CD4-positive, CD25-positive, alpha-beta regulatory T cell (primary cell): ENCODE results near the gene KAT6B. TPM values are rescaled to one million over a fixed set of nuclear protein-coding genes. Genes with fewer than 3 reads are reported as not detected.

ENCODE experiments used
- ATAC-seq, 2 donors: fragments of 150-1000 bp; cut with Tn5 transposase; one replicate each; pipeline ENCODE4 v1.10.0; 2021; ENCODE audit warnings: low read depth in 2 of 2, moderate number of reproducible peaks in 2 of 2, moderate library complexity in 1 of 2
- DNase-seq, 3 donors: peaks; one replicate each; pipeline versions ENCODE4 v3.0.0 to v3.0.0-alpha.2; 2012 to 2022; ENCODE audit warnings: mixed read lengths in 1 of 3
- H3K27ac ChIP-seq: one replicate; pipeline ENCODE4 v1.7.0; 2013; ENCODE audit warnings: mild to moderate bottlenecking, low read length; ENCODE audit not compliant: insufficient read depth, poor library complexity, severe bottlenecking
- H3K27me3 ChIP-seq: one replicate; pipeline ENCODE4 v1.7.0; 2013; ENCODE audit warnings: low read length; ENCODE audit not compliant: control insufficient read depth, insufficient read depth
- H3K36me3 ChIP-seq: one replicate; pipeline ENCODE4 v1.7.0; 2013; ENCODE audit warnings: mild to moderate bottlenecking, low read length, moderate library complexity; ENCODE audit not compliant: control insufficient read depth, insufficient read depth
- H3K4me1 ChIP-seq: 2 replicates; pipeline ENCODE4 v1.7.0; 2013; ENCODE audit warnings: mild to moderate bottlenecking, low read length; ENCODE audit not compliant: insufficient read depth, control insufficient read depth, poor library complexity, severe bottlenecking
- H3K4me3 ChIP-seq: one replicate; pipeline ENCODE4 v1.7.0; 2013; ENCODE audit warnings: low read depth, mild to moderate bottlenecking, low read length, moderate library complexity
- H3K9me3 ChIP-seq, 2 experiments: 1 replicate in 1 of 2; 2 replicates in 1 of 2; pipeline ENCODE4 v1.7.0; 2013; ENCODE audit warnings: low read length in 2 of 2, mild to moderate bottlenecking in 1 of 2, moderate library complexity in 1 of 2; ENCODE audit not compliant: control insufficient read depth in 2 of 2
- H3K27ac Mint-ChIP-seq, 3 donors: one replicate each; pipeline ENCODE4 v1.8.0; 2020 to 2022; ENCODE audit warnings: mild to moderate bottlenecking in 3 of 3, mixed read lengths in 3 of 3, moderate library complexity in 2 of 3
- H3K27me3 Mint-ChIP-seq: one replicate; pipeline ENCODE4 v1.8.0; 2022; ENCODE audit warnings: mild to moderate bottlenecking, mixed read lengths
- H3K36me3 Mint-ChIP-seq: one replicate; pipeline ENCODE4 v1.8.0; 2020; ENCODE audit warnings: mixed read lengths
- H3K4me1 Mint-ChIP-seq, 4 donors: one replicate each; pipeline ENCODE4 v1.8.0; 2020 to 2022; ENCODE audit warnings: mixed read lengths in 4 of 4, mild to moderate bottlenecking in 1 of 4
- H3K4me3 Mint-ChIP-seq, 4 donors: one replicate each; pipeline ENCODE4 v1.8.0; 2020 to 2022; ENCODE audit warnings: mild to moderate bottlenecking in 4 of 4, mixed read lengths in 4 of 4, moderate library complexity in 3 of 4
- H3K9me3 Mint-ChIP-seq, 7 donors: one replicate each; pipeline ENCODE4 v1.8.0; 2020 to 2022; ENCODE audit warnings: mixed read lengths in 7 of 7, mild to moderate bottlenecking in 3 of 7, moderate library complexity in 2 of 7
- polyA plus RNA-seq, 4 donors: library from polyadenylated mRNA; unstranded; fragments of 300-500 nt; fragmentation: Illumina TruSeq; gene quantifications; one replicate each; pipeline ENCODE4 v1.2.3, GENCODE V29; 2021
- total RNA-seq: library from RNA; stranded (reverse); gene quantifications from one replicate; pipeline ENCODE4 v1.2.3, GENCODE V29; 2022

KAT6B gene
- total and polyA plus RNA-seq, 5 donors from 2014 or later, result 14.5 to 67.1 (median 16.6) TPM

DNA sequence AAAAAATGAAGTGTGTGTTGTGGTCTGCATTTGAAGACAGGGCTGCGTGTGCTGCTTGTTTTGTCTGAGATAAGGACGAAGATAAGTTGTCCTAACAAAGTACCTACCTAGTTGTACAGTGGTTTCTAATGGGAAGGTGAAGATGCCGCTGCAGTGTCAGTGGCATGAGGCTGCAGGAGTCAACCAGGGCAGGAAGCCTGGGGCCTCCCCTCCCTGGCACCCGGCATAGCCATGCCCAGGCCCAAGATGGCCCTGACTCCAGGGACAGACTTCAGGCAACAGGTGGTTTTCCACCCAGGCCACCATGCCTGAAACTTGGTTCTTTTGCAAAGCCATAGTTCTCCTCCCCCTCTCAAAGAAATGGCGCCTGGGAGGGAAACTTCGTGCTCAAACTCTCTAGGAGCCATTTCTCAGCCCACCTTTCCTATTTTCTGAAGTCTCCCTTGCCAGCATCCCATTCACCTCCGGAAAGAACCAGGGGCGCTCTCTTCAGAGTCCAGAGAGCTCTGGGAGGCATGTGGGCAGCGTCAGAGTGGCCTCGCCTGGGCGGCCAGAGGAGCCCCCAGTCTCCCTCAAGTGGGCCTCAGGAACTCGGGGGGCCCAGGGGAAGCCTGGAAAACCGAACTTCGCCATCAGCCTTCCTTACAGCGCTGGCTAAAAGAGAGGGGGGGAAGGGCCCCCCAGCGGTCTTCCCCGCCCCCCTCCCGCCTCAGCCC is 2.1 kb upstream of the KAT6B start:
- Histone ChIP-seq H3K36me3 (no peaks in the 10 kb centered on the region), H3K27ac (peak overlapping the region; percentile 65), H3K4me3 (no peak overlapping the region), H3K9me3 (no peaks in the 10 kb centered on the region), H3K27me3 (no peaks in the 10 kb centered on the region), H3K4me1 (peaks cover 42% of the 10 kb centered on the region)
- H3K27me3 Mint-ChIP-seq, result peaks cover 5% of the 10 kb centered on the region
- peaks cover 6 to 62% (median 47%) of the 10 kb centered on the region in 4 donors for H3K4me1 Mint-ChIP-seq
- H3K4me3 Mint-ChIP-seq, result peak overlapping the region; percentile 85 to 94 (median 90)
- no peak for ATAC-seq
- peak in 2 of 3 donors; percentile 4 to 30 for DNase-seq
- H3K27ac Mint-ChIP-seq, result peak overlapping the region; percentile 76 to 92 (median 88)
- no peaks in the 10 kb centered on the region for H3K9me3 Mint-ChIP-seq
- peaks cover 5% of the 10 kb centered on the region for H3K36me3 Mint-ChIP-seq

DNA sequence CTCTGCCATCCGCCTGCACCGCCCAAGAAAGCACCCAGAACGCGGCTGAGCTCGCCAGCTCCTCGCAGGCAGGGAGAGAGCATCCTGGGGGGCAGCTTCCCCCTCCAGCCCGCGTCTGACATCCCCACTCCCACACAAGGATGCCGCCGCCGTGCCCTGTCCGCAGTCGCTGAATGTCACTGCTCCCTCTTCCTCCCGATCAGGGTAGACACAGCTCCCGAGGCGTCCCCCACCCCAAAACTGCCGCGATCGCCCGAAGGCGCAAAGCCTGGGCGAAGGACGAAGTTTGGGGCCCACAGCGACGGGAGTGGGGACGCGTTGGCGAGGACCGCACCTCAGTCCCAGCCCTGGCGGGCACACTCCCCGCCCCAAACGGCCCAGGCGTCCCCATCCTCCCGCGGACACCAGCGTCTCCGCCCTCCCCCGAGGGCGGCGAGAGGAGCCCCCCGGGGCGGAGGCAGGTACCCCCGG is 1.5 kb upstream of the KAT6B start:
- H3K27ac ChIP-seq, result peak overlapping the region; percentile 65
- no peaks in the 10 kb centered on the region for H3K27me3 ChIP-seq
- ATAC-seq (no peak), DNase-seq (peak in 1 of 3 donors; percentile 49)
- peak overlapping the region; percentile 76 to 92 (median 88) for H3K27ac Mint-ChIP-seq
- peaks cover 6 to 64% (median 47%) of the 10 kb centered on the region in 4 donors for H3K4me1 Mint-ChIP-seq
- H3K36me3 ChIP-seq, result no peaks in the 10 kb centered on the region
- H3K4me1 ChIP-seq, result peaks cover 42% of the 10 kb centered on the region
- H3K9me3 ChIP-seq, result no peaks in the 10 kb centered on the region
- H3K27me3 Mint-ChIP-seq, result peaks cover 5% of the 10 kb centered on the region
- peaks cover 5% of the 10 kb centered on the region for H3K36me3 Mint-ChIP-seq
- peak overlapping the region; percentile 85 to 94 (median 90) for H3K4me3 Mint-ChIP-seq
- no peak overlapping the region for H3K4me3 ChIP-seq
- H3K9me3 Mint-ChIP-seq, result no peaks in the 10 kb centered on the region

DNA sequence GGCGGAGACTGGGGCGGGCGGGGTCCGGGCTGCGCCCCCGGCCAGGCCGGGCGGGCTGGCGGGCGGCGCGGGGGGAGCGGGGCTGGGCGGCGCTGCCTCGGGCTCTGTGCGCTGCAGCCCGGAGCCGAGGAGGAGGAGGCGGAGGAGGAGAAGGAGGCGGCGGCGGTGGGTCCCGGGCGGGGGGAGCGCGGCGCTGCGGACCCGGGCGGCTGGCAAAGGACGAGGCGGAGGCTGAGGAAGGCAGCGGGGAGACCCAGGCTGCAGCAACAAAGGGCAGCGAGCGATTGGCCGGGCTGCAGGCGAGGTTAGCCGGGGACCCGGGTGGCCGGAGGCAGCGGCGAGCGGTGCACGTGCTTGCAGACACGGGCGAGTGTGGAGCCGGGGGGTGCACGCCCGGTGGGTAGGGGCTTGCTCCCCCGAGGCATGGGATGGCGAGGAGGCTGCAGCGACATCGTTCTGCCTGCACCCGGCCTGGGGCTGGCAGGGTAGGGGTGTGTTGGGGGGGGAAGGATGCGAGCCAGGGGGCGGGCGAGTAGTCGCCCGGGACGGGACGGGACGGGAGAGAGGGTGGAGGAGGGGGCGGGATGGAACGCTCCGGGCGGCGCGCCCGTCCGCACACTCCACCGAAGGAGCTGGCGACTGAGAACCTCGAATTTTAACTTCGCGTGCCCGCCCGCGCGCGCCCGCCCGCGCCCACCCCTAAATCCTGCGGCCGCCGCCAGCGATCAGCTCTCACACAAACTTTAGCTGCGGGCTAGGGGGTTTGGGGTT is 844 bp upstream of the KAT6B start:
- peak overlapping the region; percentile 88 to 97 (median 96) for H3K4me3 Mint-ChIP-seq
- Histone ChIP-seq H3K9me3 (no peaks in the 10 kb centered on the region), H3K4me1 (peaks cover 42% of the 10 kb centered on the region), H3K27me3 (no peaks in the 10 kb centered on the region), H3K27ac (peak overlapping the region; percentile 99), H3K4me3 (no peak overlapping the region), H3K36me3 (no peaks in the 10 kb centered on the region)
- peaks cover 6 to 70% (median 53%) of the 10 kb centered on the region in 4 donors for H3K4me1 Mint-ChIP-seq
- H3K9me3 Mint-ChIP-seq, result no peaks in the 10 kb centered on the region
- no peak for ATAC-seq
- H3K27ac Mint-ChIP-seq, result peak overlapping the region; percentile 95 to 98 (median 98)
- peaks cover 9% of the 10 kb centered on the region for H3K36me3 Mint-ChIP-seq
- DNase-seq, result peak in 2 of 3 donors; percentile 58 to 63
- H3K27me3 Mint-ChIP-seq, result peaks cover 5% of the 10 kb centered on the region

DNA sequence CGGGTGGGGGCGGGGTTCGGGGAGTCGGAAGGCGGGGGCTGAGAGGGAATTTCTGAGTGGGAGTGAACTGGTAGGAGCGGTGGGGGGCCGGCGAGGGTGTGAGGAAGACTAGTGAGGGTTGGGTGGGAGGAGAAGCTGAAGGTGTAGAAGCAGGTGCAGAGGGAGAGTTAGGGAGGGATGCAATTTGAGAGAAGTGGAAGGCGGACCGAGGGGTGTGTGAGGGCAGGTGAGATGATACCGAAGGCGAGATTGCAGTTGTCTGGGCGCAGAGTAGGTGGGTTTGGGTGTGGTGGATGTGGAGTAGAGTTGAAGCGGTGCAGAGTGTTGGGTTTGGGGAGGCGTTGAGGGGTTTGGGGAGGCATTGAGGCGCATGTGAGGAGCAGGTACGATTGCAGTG is 643 bp downstream of the KAT6B start:
- Mint-ChIP-seq H3K27me3 (peaks cover 5% of the 10 kb centered on the region), H3K4me1 (peaks cover 13 to 74% (median 64%) of the 10 kb centered on the region in 4 donors), H3K36me3 (peaks cover 9% of the 10 kb centered on the region), H3K9me3 (no peaks in the 10 kb centered on the region), H3K27ac (peak overlapping the region; percentile 52 to 98 (median 76)), H3K4me3 (peak overlapping the region; percentile 88 to 96 (median 94))
- no peaks in the 10 kb centered on the region for H3K36me3 ChIP-seq
- H3K4me1 ChIP-seq, result peaks cover 41% of the 10 kb centered on the region
- H3K9me3 ChIP-seq, result no peaks in the 10 kb centered on the region
- H3K27ac ChIP-seq, result peak overlapping the region; percentile 99
- DNase-seq (peak in 1 of 3 donors; percentile 67), ATAC-seq (no peak)
- H3K27me3 ChIP-seq, result no peaks in the 10 kb centered on the region
- H3K4me3 ChIP-seq, result peak overlapping the region; percentile 85

DNA sequence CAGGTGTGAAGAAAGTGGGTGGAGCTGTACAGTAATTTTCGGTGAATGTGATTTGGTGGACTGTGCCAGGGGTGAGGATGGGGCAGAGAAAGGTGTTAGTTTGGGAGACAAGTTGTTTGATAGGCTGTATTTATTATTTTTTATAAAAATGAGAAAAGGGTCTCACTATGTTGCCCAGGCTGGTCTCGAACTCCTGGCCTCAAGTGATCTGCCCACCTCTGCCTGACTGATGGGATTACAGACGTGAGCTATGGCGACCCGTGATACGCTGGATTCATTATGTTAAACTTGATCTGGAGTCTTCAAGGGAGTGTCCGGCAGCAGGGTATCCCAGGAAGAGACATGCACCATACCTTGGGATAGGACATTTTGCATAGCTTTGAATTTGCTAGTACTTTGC is 1.3 kb downstream of the KAT6B start:
- Histone ChIP-seq H3K36me3 (no peaks in the 10 kb centered on the region), H3K4me1 (peaks cover 34% of the 10 kb centered on the region), H3K27ac (peak overlapping the region; percentile 99), H3K4me3 (peak overlapping the region; percentile 85), H3K27me3 (no peaks in the 10 kb centered on the region), H3K9me3 (no peaks in the 10 kb centered on the region)
- ATAC-seq (no peak), DNase-seq (no peak)
- Mint-ChIP-seq H3K4me1 (peaks cover 13 to 68% (median 57%) of the 10 kb centered on the region in 4 donors), H3K4me3 (peak overlapping the region; percentile 88 to 96 (median 94)), H3K9me3 (no peaks in the 10 kb centered on the region), H3K27me3 (peaks cover 5% of the 10 kb centered on the region), H3K27ac (peak overlapping the region; percentile 52 to 98 (median 76)), H3K36me3 (peaks cover 9% of the 10 kb centered on the region)

DNA sequence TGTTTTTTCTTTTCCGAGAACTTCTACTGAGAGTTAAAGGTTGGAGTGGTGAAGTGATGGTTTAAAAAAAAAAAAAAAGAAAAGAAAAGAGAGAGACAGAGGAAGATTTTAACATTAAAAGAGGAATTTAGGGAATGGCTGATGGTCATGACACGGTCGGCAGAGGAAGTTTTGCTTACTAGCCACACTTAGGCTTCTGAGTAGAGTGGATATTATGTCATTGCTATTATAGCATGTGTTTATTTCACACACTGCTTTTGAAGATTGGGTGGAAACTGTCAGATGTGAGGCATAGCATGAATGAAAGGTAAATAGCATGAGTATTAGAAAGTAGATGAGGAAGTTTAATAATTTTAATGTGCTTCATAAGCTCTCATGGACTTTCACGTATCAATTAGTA is 2.5 kb downstream of the KAT6B start:
- H3K4me1 Mint-ChIP-seq, result peaks cover 11 to 65% (median 51%) of the 10 kb centered on the region in 4 donors
- ATAC-seq, result no peak

DNA sequence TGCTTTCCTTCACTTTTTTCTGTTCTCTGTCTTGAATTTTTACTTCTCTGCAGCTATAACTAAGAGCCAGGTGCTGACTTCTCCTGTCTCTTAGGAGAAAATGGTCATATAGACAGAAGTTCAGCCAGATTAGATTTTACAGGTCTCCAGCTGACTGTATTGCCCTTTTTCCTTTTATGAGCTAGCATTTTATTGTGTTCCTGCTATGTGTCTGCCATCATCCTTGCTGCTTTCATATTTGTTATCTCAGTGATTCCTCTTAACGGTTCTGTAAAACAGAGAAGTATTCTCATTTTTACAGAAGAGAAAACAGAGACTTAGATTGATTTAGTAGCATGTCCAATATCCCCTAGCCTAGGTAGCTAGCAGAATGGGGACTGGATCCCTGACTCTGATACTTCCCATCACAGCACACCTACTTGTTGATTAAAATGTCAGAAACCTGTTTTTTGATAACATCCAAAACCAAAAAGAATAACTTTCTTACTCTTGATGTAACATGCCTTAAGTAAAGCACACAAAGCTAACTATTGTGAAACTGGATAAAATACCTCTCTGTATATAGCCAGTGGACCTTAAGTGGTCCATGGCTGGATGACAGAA is 5.2 kb downstream of the KAT6B start:
- H3K4me1 Mint-ChIP-seq, result peaks cover 22 to 75% (median 62%) of the 10 kb centered on the region in 4 donors
- H3K27ac Mint-ChIP-seq, result peak overlapping the region in 1 of 3 donors; percentile 3
- ATAC-seq, result no peak
- Histone ChIP-seq H3K4me3 (peak overlapping the region; percentile 5), H3K27ac (no peak overlapping the region), H3K9me3 (no peaks in the 10 kb centered on the region), H3K4me1 (peaks cover 19% of the 10 kb centered on the region), H3K27me3 (no peaks in the 10 kb centered on the region), H3K36me3 (peaks cover 2% of the 10 kb centered on the region)
- no peaks in the 10 kb centered on the region for H3K27me3 Mint-ChIP-seq
- DNase-seq, result no peak
- peak overlapping the region in 1 of 4 donors; percentile 9 for H3K4me3 Mint-ChIP-seq
- peaks cover 20% of the 10 kb centered on the region for H3K36me3 Mint-ChIP-seq
- no peaks in the 10 kb centered on the region for H3K9me3 Mint-ChIP-seq

More for the DNA sequence above, 2.5 kb downstream of the KAT6B start:
- H3K27me3 ChIP-seq, result no peaks in the 10 kb centered on the region
- DNase-seq, result peak in 1 of 3 donors; percentile 7
- H3K9me3 Mint-ChIP-seq, result no peaks in the 10 kb centered on the region
- H3K4me1 ChIP-seq, result peaks cover 23% of the 10 kb centered on the region
- H3K4me3 Mint-ChIP-seq, result peak overlapping the region; percentile 44 to 85 (median 58)
- no peak overlapping the region for H3K27ac ChIP-seq
- H3K4me3 ChIP-seq, result no peak overlapping the region
- peaks cover 5% of the 10 kb centered on the region for H3K27me3 Mint-ChIP-seq
- peaks cover 1% of the 10 kb centered on the region for H3K36me3 ChIP-seq
- peak overlapping the region in 1 of 3 donors; percentile 62 for H3K27ac Mint-ChIP-seq
- H3K36me3 Mint-ChIP-seq, result peaks cover 13% of the 10 kb centered on the region
- H3K9me3 ChIP-seq, result no peaks in the 10 kb centered on the region
